ENCODE results near the gene ANKK1. TPM values are rescaled to one million over a fixed set of nuclear protein-coding genes. Genes with fewer than 3 reads are reported as not detected.

Gene ANKK1
- total RNA-seq, 1 experiment from 2014 or later = 0.22 TPM

DNA sequence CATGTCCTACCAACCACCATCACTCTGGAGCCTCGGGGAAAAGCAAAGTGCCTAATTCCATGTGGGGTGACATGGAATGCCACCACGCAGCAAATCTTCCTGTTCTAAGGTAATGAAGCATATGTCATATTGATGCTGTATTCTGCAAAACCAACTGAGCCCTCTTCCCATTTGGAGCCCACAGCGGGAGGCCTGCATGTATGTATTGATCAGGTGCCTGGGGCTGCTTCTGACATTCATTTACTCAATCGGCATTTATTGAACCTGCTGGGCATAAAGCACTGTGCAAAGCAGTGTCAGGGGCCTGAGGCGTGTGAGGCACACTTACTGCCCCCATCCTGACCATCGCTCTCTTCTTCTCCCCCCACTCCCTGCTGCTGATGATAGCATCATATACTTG is 39.1 kb downstream of the ANKK1 start (continued):
- TF ChIP-seq, protein P1, sequence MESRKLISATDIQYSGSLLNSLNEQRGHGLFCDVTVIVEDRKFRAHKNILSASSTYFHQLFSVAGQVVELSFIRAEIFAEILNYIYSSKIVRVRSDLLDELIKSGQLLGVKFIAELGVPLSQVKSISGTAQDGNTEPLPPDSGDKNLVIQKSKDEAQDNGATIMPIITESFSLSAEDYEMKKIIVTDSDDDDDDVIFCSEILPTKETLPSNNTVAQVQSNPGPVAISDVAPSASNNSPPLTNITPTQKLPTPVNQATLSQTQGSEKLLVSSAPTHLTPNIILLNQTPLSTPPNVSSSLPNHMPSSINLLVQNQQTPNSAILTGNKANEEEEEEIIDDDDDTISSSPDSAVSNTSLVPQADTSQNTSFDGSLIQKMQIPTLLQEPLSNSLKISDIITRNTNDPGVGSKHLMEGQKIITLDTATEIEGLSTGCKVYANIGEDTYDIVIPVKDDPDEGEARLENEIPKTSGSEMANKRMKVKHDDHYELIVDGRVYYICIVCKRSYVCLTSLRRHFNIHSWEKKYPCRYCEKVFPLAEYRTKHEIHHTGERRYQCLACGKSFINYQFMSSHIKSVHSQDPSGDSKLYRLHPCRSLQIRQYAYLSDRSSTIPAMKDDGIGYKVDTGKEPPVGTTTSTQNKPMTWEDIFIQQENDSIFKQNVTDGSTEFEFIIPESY (IDR thresholded peaks at IDR 0.05; ENCODE audit: extremely low read depth, insufficient replicate concordance, low read length) = no peak
- TF ChIP-seq JUND (IDR thresholded peaks at IDR 0.05) = no peak

DNA sequence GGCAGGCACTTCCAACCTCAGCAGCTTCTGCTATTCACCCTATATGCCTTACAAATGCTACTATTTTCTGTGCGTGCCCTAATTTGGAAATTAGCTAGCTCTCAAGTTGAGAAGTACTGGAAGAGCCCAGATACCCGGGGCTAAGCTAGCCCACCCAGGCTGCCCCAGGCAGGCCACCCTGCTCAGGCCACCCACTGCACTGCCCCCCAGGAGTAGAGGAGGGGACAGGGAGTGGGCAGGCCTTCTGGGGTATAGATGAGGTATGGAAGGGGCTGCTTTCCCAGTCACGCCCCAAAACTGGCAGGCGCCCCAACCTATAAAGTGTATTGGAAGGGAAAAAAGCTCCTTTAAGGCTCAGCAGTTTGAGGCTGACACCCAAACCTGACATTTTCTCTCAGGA is 44.2 kb downstream of the ANKK1 start:
- TF ChIP-seq ZNF274 (IDR thresholded peaks at IDR 0.05; ENCODE audit: low read depth, low read length) (no peak), YY1 (IDR thresholded peaks at IDR 0.05; ENCODE audit: extremely low read depth, insufficient replicate concordance, low read depth, low read length) (no peak), SRF (IDR thresholded peaks at IDR 0.05; ENCODE audit: low read depth) (no peak), CEBPB (IDR thresholded peaks at IDR 0.05; ENCODE audit: low read depth) (no peak), EGR1 (IDR thresholded peaks at IDR 0.05; ENCODE audit: low read depth) (no peak), TCF7L2 (IDR thresholded peaks at IDR 0.05; ENCODE audit: borderline replicate concordance, extremely low read depth, insufficient read depth, insufficient read length) (no peak), ELF1 (IDR thresholded peaks at IDR 0.05; ENCODE audit: borderline replicate concordance, low read depth) (no peak), SIN3A (IDR thresholded peaks at IDR 0.05; ENCODE audit: low read depth) (no peak), SP1 (IDR thresholded peaks at IDR 0.05; ENCODE audit: low read depth) (no peak), EZH2phosphoT487 (IDR thresholded peaks at IDR 0.05; ENCODE audit: borderline replicate concordance) (no peak), POLR2AphosphoS5 (IDR thresholded peaks at IDR 0.05; ENCODE audit: low read depth, low read length) (no peak), RAD21 (IDR thresholded peaks at IDR 0.05; ENCODE audit: low read depth) (no peak), CBX3 (IDR thresholded peaks at IDR 0.05; ENCODE audit: low read depth) (no peak)
- TF ChIP-seq, protein P1 (IDR thresholded peaks at IDR 0.05; ENCODE audit: extremely low read depth, insufficient replicate concordance, low read length) = no peak
- TF ChIP-seq, protein P2, sequence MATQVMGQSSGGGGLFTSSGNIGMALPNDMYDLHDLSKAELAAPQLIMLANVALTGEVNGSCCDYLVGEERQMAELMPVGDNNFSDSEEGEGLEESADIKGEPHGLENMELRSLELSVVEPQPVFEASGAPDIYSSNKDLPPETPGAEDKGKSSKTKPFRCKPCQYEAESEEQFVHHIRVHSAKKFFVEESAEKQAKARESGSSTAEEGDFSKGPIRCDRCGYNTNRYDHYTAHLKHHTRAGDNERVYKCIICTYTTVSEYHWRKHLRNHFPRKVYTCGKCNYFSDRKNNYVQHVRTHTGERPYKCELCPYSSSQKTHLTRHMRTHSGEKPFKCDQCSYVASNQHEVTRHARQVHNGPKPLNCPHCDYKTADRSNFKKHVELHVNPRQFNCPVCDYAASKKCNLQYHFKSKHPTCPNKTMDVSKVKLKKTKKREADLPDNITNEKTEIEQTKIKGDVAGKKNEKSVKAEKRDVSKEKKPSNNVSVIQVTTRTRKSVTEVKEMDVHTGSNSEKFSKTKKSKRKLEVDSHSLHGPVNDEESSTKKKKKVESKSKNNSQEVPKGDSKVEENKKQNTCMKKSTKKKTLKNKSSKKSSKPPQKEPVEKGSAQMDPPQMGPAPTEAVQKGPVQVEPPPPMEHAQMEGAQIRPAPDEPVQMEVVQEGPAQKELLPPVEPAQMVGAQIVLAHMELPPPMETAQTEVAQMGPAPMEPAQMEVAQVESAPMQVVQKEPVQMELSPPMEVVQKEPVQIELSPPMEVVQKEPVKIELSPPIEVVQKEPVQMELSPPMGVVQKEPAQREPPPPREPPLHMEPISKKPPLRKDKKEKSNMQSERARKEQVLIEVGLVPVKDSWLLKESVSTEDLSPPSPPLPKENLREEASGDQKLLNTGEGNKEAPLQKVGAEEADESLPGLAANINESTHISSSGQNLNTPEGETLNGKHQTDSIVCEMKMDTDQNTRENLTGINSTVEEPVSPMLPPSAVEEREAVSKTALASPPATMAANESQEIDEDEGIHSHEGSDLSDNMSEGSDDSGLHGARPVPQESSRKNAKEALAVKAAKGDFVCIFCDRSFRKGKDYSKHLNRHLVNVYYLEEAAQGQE (IDR thresholded peaks at IDR 0.05; ENCODE audit: low read depth) = no peak
- TF ChIP-seq, protein P3, sequence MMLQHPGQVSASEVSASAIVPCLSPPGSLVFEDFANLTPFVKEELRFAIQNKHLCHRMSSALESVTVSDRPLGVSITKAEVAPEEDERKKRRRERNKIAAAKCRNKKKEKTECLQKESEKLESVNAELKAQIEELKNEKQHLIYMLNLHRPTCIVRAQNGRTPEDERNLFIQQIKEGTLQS (IDR thresholded peaks at IDR 0.05) = no peak
- Histone ChIP-seq H3K27ac (ENCODE audit: low read depth, low read length) (no peak overlapping the region), H3K79me2 (ENCODE audit: insufficient read depth, low read length) (no peaks in the 10 kb centered on the region), H3K9me3 (ENCODE audit: control insufficient read depth in 1 of 2, insufficient read depth in 1 of 2, low read depth in 1 of 2, low read length in 2 of 2) (no peaks in the 10 kb centered on the region), H2AFZ (ENCODE audit: low read depth, low read length, poor library complexity, severe bottlenecking) (no peak overlapping the region), H3K9ac (ENCODE audit: low read length) (no peak overlapping the region), H3K4me2 (ENCODE audit: low read length) (no peak overlapping the region), H3K27me3 (ENCODE audit: insufficient read depth, low read length) (0 out of 2 replicates have a peak, but pooled peaks cover 2% of the 10 kb centered on the region), H3K4me1 (ENCODE audit: control insufficient read depth in 1 of 2, insufficient read depth in 2 of 2, low read length in 2 of 2) (no peaks in the 10 kb centered on the region), H3K36me3 (ENCODE audit: control insufficient read depth in 1 of 2, insufficient read depth in 2 of 2, low read length in 2 of 2) (no peaks in the 10 kb centered on the region), H4K20me1 (ENCODE audit: insufficient read depth) (no peaks in the 10 kb centered on the region), H3K4me3 (replicated peaks in 1 of 2; ENCODE audit: low read depth in 1 of 2, low read length in 2 of 2) (no peak overlapping the region), H3K9me2 (ENCODE audit: insufficient read depth) (no peaks in the 10 kb centered on the region)
- ChIA-PET RAD21 (ENCODE audit: low non-redundant PET in 1 of 2, low total read pairs in 2 of 2, uncharacterized antibody in 2 of 2, unreplicated experiment in 2 of 2) (interaction anchor here in 1 of 2 experiments (0.6 kb wide), 1 partner anchor 203 kb away, joined by 3 read pairs; no protein-coding TSS in a partner anchor), POLR2A (no interaction called here), CTCF (no interaction called here)
- ATAC-seq (no peak), DNase-seq (ENCODE audit: low read depth, low spot score) (no peak)
- intact Hi-C loops (cut with micrococcal nuclease) = no loop called here
- BruUV-seq (replicated peaks) = no TSS peak

Data from HCT116 (cell line).